OCI-LY1 (cell line): ENCODE measurements around the gene KRT23.

ENCODE experiments used
- H2AFZ ChIP-seq: fragments of 200-600 bp; sonication (generic), shearing (Covaris generic); 2 replicates; pipeline ENCODE4 v1.6.0; 2014; ENCODE audit warnings: antibody characterized with exemption, mild to moderate bottlenecking, low read length
- H3F3A ChIP-seq: fragments of 200-600 bp; sonication (generic), shearing (Covaris generic); 2 replicates; pipeline ENCODE4 v1.6.0; 2014; ENCODE audit warnings: mild to moderate bottlenecking, antibody characterized with exemption, low read length, moderate library complexity; ENCODE audit not compliant: insufficient read depth
- H3K27ac ChIP-seq: fragments of 200-600 bp; sonication (generic); 2 replicates; pipeline ENCODE4 v1.5.1; 2014; ENCODE audit warnings: low read length, mixed run types, mild to moderate bottlenecking, low read depth; ENCODE audit not compliant: poor library complexity, severe bottlenecking
- H3K27me3 ChIP-seq: fragments of 200-600 bp; sonication (generic); 2 replicates; pipeline ENCODE4 v1.6.0; 2014; ENCODE audit warnings: antibody characterized with exemption, mild to moderate bottlenecking, low read length, moderate library complexity; ENCODE audit not compliant: insufficient read depth
- H3K36me3 ChIP-seq: fragments of 200-600 bp; sonication (generic); 2 replicates; pipeline ENCODE4 v1.6.1; 2014; ENCODE audit warnings: mild to moderate bottlenecking, antibody characterized with exemption, low read length, moderate library complexity, mixed read lengths; ENCODE audit not compliant: insufficient read depth
- H3K4me1 ChIP-seq: fragments of 200-600 bp; sonication (generic); 2 replicates; pipeline ENCODE4 v1.5.1; 2014; ENCODE audit warnings: mild to moderate bottlenecking, low read length, moderate library complexity; ENCODE audit not compliant: insufficient read depth, severe bottlenecking
- H3K4me2 ChIP-seq: fragments of 200-600 bp; sonication (generic), shearing (Covaris generic); 2 replicates; pipeline ENCODE4 v1.6.1; 2014; ENCODE audit warnings: low read length
- H3K4me3 ChIP-seq: fragments of 200-600 bp; sonication (generic); 2 replicates; pipeline ENCODE4 v1.5.1; 2014; ENCODE audit warnings: low read length, low read depth, mild to moderate bottlenecking, mixed read lengths; ENCODE audit not compliant: poor library complexity, severe bottlenecking
- H3K79me2 ChIP-seq: fragments of 200-600 bp; shearing (Covaris generic); 2 replicates; pipeline ENCODE4 v1.6.1; 2016; ENCODE audit warnings: mixed run types, low read length, mixed read lengths; ENCODE audit not compliant: insufficient read depth
- H3K9ac ChIP-seq: fragments of 200-600 bp; sonication (generic), shearing (Covaris generic); 2 replicates; pipeline ENCODE4 v1.6.1; 2014; ENCODE audit warnings: mild to moderate bottlenecking, low read length, mixed read lengths
- H3K9me2 ChIP-seq: fragments of 200-600 bp; sonication (generic), shearing (Covaris generic); 2 replicates; pipeline ENCODE4 v1.6.1; 2014; ENCODE audit warnings: low read depth, mild to moderate bottlenecking, low read length, mixed read lengths
- H3K9me3 ChIP-seq: fragments of 200-600 bp; shearing (Covaris generic); 2 replicates; pipeline ENCODE4 v1.6.1; 2014; ENCODE audit warnings: low read length, mixed read lengths
- H4K20me1 ChIP-seq: fragments of 200-600 bp; sonication (generic), shearing (Covaris generic); 2 replicates; pipeline ENCODE4 v1.6.0; 2016; ENCODE audit warnings: mild to moderate bottlenecking, low read length; ENCODE audit not compliant: insufficient read depth
- EZH2 ChIP-seq: fragments of 200-600 bp; sonication (generic), shearing (Covaris generic); IDR thresholded peaks from 2 replicates; pipeline ENCODE4 v1.8.0; 2017; ENCODE audit warnings: borderline replicate concordance, mixed run types, mild to moderate bottlenecking, antibody characterized with exemption, low read length, moderate library complexity, mixed read lengths
- TF ChIP-seq, protein P1 (sequence below): fragments of 200-600 bp; sonication (generic), shearing (Covaris generic); IDR thresholded peaks from 2 replicates; pipeline ENCODE4 v1.5.1; 2017; ENCODE audit warnings: mild to moderate bottlenecking, antibody characterized with exemption, low read length, moderate library complexity, mixed read lengths

KRT23 gene

GRCh38 chr17:40967582-40967981 lies 30.1 kb upstream of the KRT23 start:
- no peak overlapping the region for H3K9ac ChIP-seq
- no peaks in the 10 kb centered on the region for H3K27me3 ChIP-seq
- no peaks in the 10 kb centered on the region for H3K79me2 ChIP-seq
- no peak overlapping the region for H3K4me2 ChIP-seq
- no peaks in the 10 kb centered on the region for H3K4me1 ChIP-seq
- H3K9me3 ChIP-seq, result no peaks in the 10 kb centered on the region
- no peaks in the 10 kb centered on the region for H3K9me2 ChIP-seq
- H3K36me3 ChIP-seq, result no peaks in the 10 kb centered on the region
- H3K4me3 ChIP-seq, result no peak overlapping the region
- H2AFZ ChIP-seq, result no peak overlapping the region
- H4K20me1 ChIP-seq, result no peaks in the 10 kb centered on the region
- TF ChIP-seq, protein P1, sequence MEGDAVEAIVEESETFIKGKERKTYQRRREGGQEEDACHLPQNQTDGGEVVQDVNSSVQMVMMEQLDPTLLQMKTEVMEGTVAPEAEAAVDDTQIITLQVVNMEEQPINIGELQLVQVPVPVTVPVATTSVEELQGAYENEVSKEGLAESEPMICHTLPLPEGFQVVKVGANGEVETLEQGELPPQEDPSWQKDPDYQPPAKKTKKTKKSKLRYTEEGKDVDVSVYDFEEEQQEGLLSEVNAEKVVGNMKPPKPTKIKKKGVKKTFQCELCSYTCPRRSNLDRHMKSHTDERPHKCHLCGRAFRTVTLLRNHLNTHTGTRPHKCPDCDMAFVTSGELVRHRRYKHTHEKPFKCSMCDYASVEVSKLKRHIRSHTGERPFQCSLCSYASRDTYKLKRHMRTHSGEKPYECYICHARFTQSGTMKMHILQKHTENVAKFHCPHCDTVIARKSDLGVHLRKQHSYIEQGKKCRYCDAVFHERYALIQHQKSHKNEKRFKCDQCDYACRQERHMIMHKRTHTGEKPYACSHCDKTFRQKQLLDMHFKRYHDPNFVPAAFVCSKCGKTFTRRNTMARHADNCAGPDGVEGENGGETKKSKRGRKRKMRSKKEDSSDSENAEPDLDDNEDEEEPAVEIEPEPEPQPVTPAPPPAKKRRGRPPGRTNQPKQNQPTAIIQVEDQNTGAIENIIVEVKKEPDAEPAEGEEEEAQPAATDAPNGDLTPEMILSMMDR, result no peak
- TF ChIP-seq EZH2, result no peak
- no peak overlapping the region for H3K27ac ChIP-seq
- no peaks in the 10 kb centered on the region for H3F3A ChIP-seq

GRCh38 chr17:40966848-40967247 lies 29.4 kb upstream of the KRT23 start, which contains the start of gene KRT39:
Gene KRT39, minus strand, starts transcription at chr17:40966948. Its CDS starts 92 bp downstream, at chr17:40966856.
- Histone ChIP-seq H2AFZ (no peak within 1 kb of the TSS), H3K36me3 (no peaks in the 10 kb centered on the region), H3K27me3 (no peaks in the 10 kb centered on the region), H3K4me2 (no peak within 1 kb of the TSS), H3F3A (no peaks in the 10 kb centered on the region), H3K4me1 (no peaks in the 10 kb centered on the region), H3K79me2 (no peaks in the 10 kb centered on the region), H3K9ac (no peak within 1 kb of the TSS), H3K9me3 (no peaks in the 10 kb centered on the region), H3K4me3 (no peak within 1 kb of the TSS), H3K27ac (no peak within 1 kb of the TSS), H4K20me1 (no peaks in the 10 kb centered on the region), H3K9me2 (no peaks in the 10 kb centered on the region)
- TF ChIP-seq, protein P1, result no peak
- TF ChIP-seq EZH2, result no peak

GRCh38 chr17:40963838-40964237 lies 26.4 kb upstream of the KRT23 start:
- H2AFZ ChIP-seq, result no peak overlapping the region
- no peak overlapping the region for H3K4me2 ChIP-seq
- no peak for TF ChIP-seq EZH2
- TF ChIP-seq, protein P1, result peak; percentile 66

More at GRCh38 chr17:40963838-40964237, 26.4 kb upstream of the KRT23 start:
- Histone ChIP-seq H3K36me3 (no peaks in the 10 kb centered on the region), H3K4me3 (no peak overlapping the region), H3K27ac (no peak overlapping the region), H4K20me1 (no peaks in the 10 kb centered on the region), H3K9ac (no peak overlapping the region), H3K79me2 (no peaks in the 10 kb centered on the region), H3F3A (no peaks in the 10 kb centered on the region), H3K4me1 (no peaks in the 10 kb centered on the region), H3K9me2 (no peaks in the 10 kb centered on the region), H3K9me3 (no peaks in the 10 kb centered on the region), H3K27me3 (no peaks in the 10 kb centered on the region)
